ENCODE data around the gene CHST8.
"Not testable (repeated sequence)": the region's sequence is repeated elsewhere in the genome, so short reads cannot be mapped to it uniquely, and the experiment has no call there.

CHST8 gene

GRCh38 chr19:33647146-33647545 lies 25.4 kb downstream of the CHST8 start:
- DNase-seq = no peak

- DNase-seq = no peak
Measured at GRCh38 chr19:33649627-33650305, 28.0 kb downstream of the CHST8 start.

GRCh38 chr19:33653684-33654083 lies 31.9 kb downstream of the CHST8 start:
- no peak for DNase-seq

- DNase-seq = no peak
Measured at GRCh38 chr19:33654840-33655508, 33.2 kb downstream of the CHST8 start.

- DNase-seq = no peak
Measured at GRCh38 chr19:33659835-33660234, 38.1 kb downstream of the CHST8 start.

GRCh38 chr19:33660410-33661124 lies 38.8 kb downstream of the CHST8 start:
- no peak for DNase-seq

- no peak for DNase-seq
Measured at GRCh38 chr19:33661336-33661735, 39.6 kb downstream of the CHST8 start.

- DNase-seq = no peak
Measured at GRCh38 chr19:33662391-33663092, 40.8 kb downstream of the CHST8 start.

GRCh38 chr19:33663316-33663715 lies 41.6 kb downstream of the CHST8 start:
- not testable (repeated sequence) for DNase-seq

- DNase-seq = no peak
Measured at GRCh38 chr19:33664744-33665143, 43.0 kb downstream of the CHST8 start.

- DNase-seq = no peak
Measured at GRCh38 chr19:33665776-33666595, 44.2 kb downstream of the CHST8 start.

GRCh38 chr19:33667141-33667650 lies 45.4 kb downstream of the CHST8 start:
- DNase-seq = no peak

GRCh38 chr19:33667881-33668280 lies 46.1 kb downstream of the CHST8 start:
- peak; percentile 40 for DNase-seq

GRCh38 chr19:33668968-33669367 lies 47.2 kb downstream of the CHST8 start:
- DNase-seq = no peak

- no peak for DNase-seq
Measured at GRCh38 chr19:33669376-33669775, 47.6 kb downstream of the CHST8 start.

GRCh38 chr19:33670398-33670797 lies 48.6 kb downstream of the CHST8 start:
- DNase-seq = no peak

GRCh38 chr19:33671211-33671610 lies 49.5 kb downstream of the CHST8 start:
- no peak for DNase-seq

- no peak for DNase-seq
Measured at GRCh38 chr19:33673258-33673875, 51.6 kb downstream of the CHST8 start.

GRCh38 chr19:33673996-33674625 lies 52.4 kb downstream of the CHST8 start:
- DNase-seq = no peak

GRCh38 chr19:33674626-33675367 lies 53.0 kb downstream of the CHST8 start:
- DNase-seq = no peak

All from NCI-H2227 treated with DMSO at 0.1 percent for 48 hours (cell line).